Dedifferentiated amniotic fluid mesenchymal stem cell (primary cell): ENCODE data around the gene FGG.
"Not testable (repeated sequence)": the region's sequence is repeated elsewhere in the genome, so short reads cannot be mapped to it uniquely, and the experiment has no call there.

Experiments
- DNase-seq: peaks from one replicate; pipeline ENCODE4 v3.0.0-alpha.2; 2016; ENCODE audit errors: extremely low spot score

Gene FGG

GRCh38 chr4:154611833-154612232, 623 bp downstream of the FGG start:
- no peak for DNase-seq

GRCh38 chr4:154610582-154610981, 1.9 kb downstream of the FGG start:
- DNase-seq: no peak

GRCh38 chr4:154609532-154609931, 2.9 kb downstream of the FGG start:
- no peak for DNase-seq

GRCh38 chr4:154608361-154609252, 3.8 kb downstream of the FGG start:
- DNase-seq: no peak

GRCh38 chr4:154606728-154607723, 5.4 kb downstream of the FGG start:
- no peak for DNase-seq

GRCh38 chr4:154604696-154605200, 7.7 kb downstream of the FGG start:
- DNase-seq: no peak

- DNase-seq: no peak
These were observed 9.2 kb downstream of the FGG start for GRCh38 chr4:154603033-154603943.

- no peak for DNase-seq
These were observed 9.9 kb downstream of the FGG start for GRCh38 chr4:154602404-154603020.

- DNase-seq: no peak
These were observed 14.4 kb downstream of the FGG start for GRCh38 chr4:154597798-154598774.

GRCh38 chr4:154597281-154597680, 15.2 kb downstream of the FGG start:
- DNase-seq: not testable (repeated sequence)

- DNase-seq: no peak
These were observed 16.6 kb downstream of the FGG start for GRCh38 chr4:154595807-154596206.

GRCh38 chr4:154594343-154594742, 18.1 kb downstream of the FGG start:
- DNase-seq: not testable (repeated sequence)

GRCh38 chr4:154593868-154594267, 18.6 kb downstream of the FGG start:
- DNase-seq: no peak

GRCh38 chr4:154591890-154592289, 20.6 kb downstream of the FGG start:
- DNase-seq: no peak

GRCh38 chr4:154590329-154591006, 22.0 kb downstream of the FGG start, which contains the start of gene FGA:
FGA (minus strand) TSS chr4:154590742; CDS start chr4:154590687, 55 bp downstream.
- no peak for DNase-seq

- no peak for DNase-seq
These were observed 22.9 kb downstream of the FGG start for GRCh38 chr4:154589296-154590197.

GRCh38 chr4:154588198-154588597, 24.3 kb downstream of the FGG start:
- DNase-seq: no peak
